Body of pancreas (tissue), 4 donors: ENCODE measurements around the gene COIL.

Experiments used
- POLR2A ChIP-seq, 3 donors: fragments of 450-650 bp; IDR thresholded peaks; one replicate each; pipeline ENCODE4 v1.6.1; 2016; ENCODE audit warnings: antibody characterized with exemption in 3 of 3, mild to moderate bottlenecking in 2 of 3
- TF ChIP-seq, protein P1 (sequence below), 7 experiments: fragments of 450-650 bp in 4 of 7; fragments of 200-600 bp in 3 of 7; sonication (generic) in 3 of 7; IDR thresholded peaks; one replicate each; pipeline ENCODE4 v1.5.1; 2016 to 2019; ENCODE audit warnings: antibody characterized with exemption in 7 of 7

DNA sequence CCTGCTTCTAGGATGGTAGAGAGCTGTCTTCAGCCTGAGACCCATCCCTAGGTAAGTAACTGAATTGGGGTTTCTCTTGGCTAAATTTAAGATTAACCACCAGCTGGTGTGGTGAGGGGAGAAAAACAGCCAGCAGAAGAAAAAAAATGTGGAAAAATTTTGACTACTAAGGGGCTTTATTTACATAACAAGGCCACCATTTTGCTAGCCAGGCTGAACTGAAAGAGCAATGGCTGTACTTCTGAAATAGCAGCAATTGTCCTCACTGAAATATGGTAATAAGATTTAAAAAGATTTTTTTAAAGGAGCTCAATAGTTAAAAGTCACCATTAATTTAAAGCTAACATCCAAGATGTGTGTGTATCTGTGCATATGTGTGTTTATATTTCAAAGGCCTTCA, 34.6 kb downstream of the COIL start:
- TF ChIP-seq, protein P1, sequence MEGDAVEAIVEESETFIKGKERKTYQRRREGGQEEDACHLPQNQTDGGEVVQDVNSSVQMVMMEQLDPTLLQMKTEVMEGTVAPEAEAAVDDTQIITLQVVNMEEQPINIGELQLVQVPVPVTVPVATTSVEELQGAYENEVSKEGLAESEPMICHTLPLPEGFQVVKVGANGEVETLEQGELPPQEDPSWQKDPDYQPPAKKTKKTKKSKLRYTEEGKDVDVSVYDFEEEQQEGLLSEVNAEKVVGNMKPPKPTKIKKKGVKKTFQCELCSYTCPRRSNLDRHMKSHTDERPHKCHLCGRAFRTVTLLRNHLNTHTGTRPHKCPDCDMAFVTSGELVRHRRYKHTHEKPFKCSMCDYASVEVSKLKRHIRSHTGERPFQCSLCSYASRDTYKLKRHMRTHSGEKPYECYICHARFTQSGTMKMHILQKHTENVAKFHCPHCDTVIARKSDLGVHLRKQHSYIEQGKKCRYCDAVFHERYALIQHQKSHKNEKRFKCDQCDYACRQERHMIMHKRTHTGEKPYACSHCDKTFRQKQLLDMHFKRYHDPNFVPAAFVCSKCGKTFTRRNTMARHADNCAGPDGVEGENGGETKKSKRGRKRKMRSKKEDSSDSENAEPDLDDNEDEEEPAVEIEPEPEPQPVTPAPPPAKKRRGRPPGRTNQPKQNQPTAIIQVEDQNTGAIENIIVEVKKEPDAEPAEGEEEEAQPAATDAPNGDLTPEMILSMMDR (IDR thresholded peaks at IDR 0.05): no peak
- no peak for TF ChIP-seq POLR2A (IDR thresholded peaks at IDR 0.05)
